Mesothelial cell of epicardium (in vitro differentiated cells): ENCODE results near the gene CASP9. TPM values are rescaled to one million over a fixed set of nuclear protein-coding genes. Genes with fewer than 3 reads are reported as not detected.

Experiments
- DNase-seq, 2 experiments: peaks; one replicate each; pipeline ENCODE4 v3.0.0; 2021; ENCODE audit warnings: low spot score in 2 of 2; ENCODE audit not compliant: unreplicated experiment in 2 of 2
- H3K27ac Mint-ChIP-seq: 2 replicates; pipeline ENCODE4 v1.8.0; 2021; ENCODE audit warnings: mixed read lengths
- H3K27me3 Mint-ChIP-seq: 2 replicates; pipeline ENCODE4 v1.8.0; 2021; ENCODE audit warnings: low read depth, mixed read lengths
- H3K36me3 Mint-ChIP-seq: 2 replicates; pipeline ENCODE4 v1.8.0; 2021; ENCODE audit warnings: mixed read lengths
- H3K4me1 Mint-ChIP-seq: 2 replicates; pipeline ENCODE4 v1.8.0; 2021; ENCODE audit warnings: mixed read lengths
- H3K4me3 Mint-ChIP-seq: 2 replicates; pipeline ENCODE4 v1.8.0; 2021; ENCODE audit warnings: mild to moderate bottlenecking, moderate library complexity, mixed read lengths
- H3K9me3 Mint-ChIP-seq: 2 replicates; pipeline ENCODE4 v1.8.0; 2021; ENCODE audit warnings: mixed read lengths
- total RNA-seq: library from RNA; stranded (reverse); gene quantifications from 3 replicates; pipeline ENCODE4 v1.2.1, GENCODE V29; 2021
- TF ChIP-seq, protein P1 (sequence below): fragments of 200-600 bp; sonication (generic); IDR thresholded peaks from one replicate; pipeline ENCODE4 v1.5.0; 2021; ENCODE audit warnings: antibody characterized with exemption; ENCODE audit not compliant: unreplicated experiment

CASP9 gene
- total RNA-seq, 1 donor from 2014 or later, result 23.0 TPM

DNA sequence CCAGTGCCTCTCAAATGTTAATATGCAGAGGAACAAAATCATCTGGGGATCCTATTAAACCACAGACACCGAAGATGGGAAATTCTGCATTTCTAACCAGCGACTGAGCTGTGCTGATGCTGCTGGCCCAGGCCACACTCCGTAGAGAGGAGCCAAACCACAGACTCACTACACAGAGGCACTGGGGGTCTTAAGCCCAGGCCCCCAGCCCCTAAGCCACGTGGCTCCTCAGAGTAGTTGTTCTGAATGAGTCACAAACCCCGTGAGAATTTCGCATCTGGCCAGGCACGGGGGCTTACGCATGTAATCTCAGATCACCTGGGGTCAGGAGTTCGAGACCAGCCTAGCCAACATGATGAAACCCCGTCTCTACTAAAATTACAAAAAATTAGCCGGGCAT, 70.3 kb downstream of the CASP9 start:
- no peaks in the 10 kb centered on the region for H3K36me3 Mint-ChIP-seq
- no peak for DNase-seq
- TF ChIP-seq, protein P1, sequence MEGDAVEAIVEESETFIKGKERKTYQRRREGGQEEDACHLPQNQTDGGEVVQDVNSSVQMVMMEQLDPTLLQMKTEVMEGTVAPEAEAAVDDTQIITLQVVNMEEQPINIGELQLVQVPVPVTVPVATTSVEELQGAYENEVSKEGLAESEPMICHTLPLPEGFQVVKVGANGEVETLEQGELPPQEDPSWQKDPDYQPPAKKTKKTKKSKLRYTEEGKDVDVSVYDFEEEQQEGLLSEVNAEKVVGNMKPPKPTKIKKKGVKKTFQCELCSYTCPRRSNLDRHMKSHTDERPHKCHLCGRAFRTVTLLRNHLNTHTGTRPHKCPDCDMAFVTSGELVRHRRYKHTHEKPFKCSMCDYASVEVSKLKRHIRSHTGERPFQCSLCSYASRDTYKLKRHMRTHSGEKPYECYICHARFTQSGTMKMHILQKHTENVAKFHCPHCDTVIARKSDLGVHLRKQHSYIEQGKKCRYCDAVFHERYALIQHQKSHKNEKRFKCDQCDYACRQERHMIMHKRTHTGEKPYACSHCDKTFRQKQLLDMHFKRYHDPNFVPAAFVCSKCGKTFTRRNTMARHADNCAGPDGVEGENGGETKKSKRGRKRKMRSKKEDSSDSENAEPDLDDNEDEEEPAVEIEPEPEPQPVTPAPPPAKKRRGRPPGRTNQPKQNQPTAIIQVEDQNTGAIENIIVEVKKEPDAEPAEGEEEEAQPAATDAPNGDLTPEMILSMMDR, result no peak
- H3K27me3 Mint-ChIP-seq, result no peaks in the 10 kb centered on the region
- no peak overlapping the region for H3K4me3 Mint-ChIP-seq
- peaks cover 13% of the 10 kb centered on the region for H3K4me1 Mint-ChIP-seq
- peaks cover 6% of the 10 kb centered on the region for H3K9me3 Mint-ChIP-seq
- no peak overlapping the region for H3K27ac Mint-ChIP-seq

DNA sequence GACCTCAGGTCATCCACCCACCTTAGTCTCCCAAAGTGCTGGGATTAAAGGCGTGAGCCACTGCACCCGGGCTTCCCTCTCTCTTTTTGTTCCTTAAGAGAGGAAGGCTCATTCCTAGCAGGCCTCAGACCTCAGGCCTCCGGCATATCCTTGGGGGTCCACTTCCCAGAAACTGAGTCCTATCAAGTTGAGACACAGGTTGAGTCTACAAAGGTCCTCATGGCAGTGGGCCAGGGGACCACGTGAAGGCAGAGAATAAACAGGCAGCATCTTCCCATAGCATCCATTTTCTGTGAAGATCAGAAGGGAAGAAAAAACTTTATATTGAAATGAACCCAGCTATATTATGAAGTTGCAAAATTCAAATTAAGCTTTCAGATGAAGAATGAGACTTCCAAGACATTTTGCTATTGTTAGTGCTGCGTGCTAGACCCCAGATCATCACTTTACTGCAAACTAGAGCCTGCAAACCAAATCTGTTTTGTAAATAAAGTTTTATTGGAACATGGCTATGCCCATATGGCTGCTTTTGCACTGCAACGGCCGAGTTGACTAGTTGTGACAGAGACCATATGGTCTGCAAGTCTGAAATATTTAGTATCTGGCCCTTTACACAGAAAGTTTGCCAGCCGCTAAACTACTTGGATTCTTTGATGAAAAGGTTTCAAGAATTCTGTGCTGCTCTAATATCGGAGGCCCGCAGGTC, 71.0 kb downstream of the CASP9 start:
- no peak overlapping the region for H3K4me3 Mint-ChIP-seq
- H3K27ac Mint-ChIP-seq, result no peak overlapping the region
- H3K27me3 Mint-ChIP-seq, result no peaks in the 10 kb centered on the region
- no peaks in the 10 kb centered on the region for H3K36me3 Mint-ChIP-seq
- H3K9me3 Mint-ChIP-seq, result peaks cover 6% of the 10 kb centered on the region
- H3K4me1 Mint-ChIP-seq, result peaks cover 8% of the 10 kb centered on the region
- no peak for DNase-seq
- TF ChIP-seq, protein P1, result no peak

DNA sequence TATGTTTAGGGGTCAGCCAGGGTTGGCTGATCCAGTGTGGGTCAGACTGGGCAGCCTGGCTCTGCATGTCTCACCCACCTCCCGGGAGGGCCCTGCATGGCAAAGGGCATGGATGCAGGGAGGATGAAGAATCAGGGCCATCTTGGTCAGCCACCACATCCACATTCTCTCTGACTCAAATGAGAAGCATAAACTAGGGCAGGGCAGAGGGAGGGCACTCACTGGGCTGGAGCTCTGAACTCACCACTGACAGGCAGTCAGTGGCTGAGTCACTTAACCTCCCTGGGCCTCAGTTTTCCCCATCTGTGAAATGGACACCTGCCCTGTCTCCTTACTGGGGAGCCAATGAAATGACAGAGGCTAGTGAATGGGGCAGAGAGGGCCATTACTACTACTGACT, 71.8 kb downstream of the CASP9 start:
- peaks cover 6% of the 10 kb centered on the region for H3K27me3 Mint-ChIP-seq
- no peak overlapping the region for H3K4me3 Mint-ChIP-seq
- peaks cover 4% of the 10 kb centered on the region for H3K4me1 Mint-ChIP-seq
- no peak for DNase-seq
- H3K27ac Mint-ChIP-seq, result no peak overlapping the region
- H3K9me3 Mint-ChIP-seq, result peaks cover 6% of the 10 kb centered on the region
- no peaks in the 10 kb centered on the region for H3K36me3 Mint-ChIP-seq
- TF ChIP-seq, protein P1, result no peak

DNA sequence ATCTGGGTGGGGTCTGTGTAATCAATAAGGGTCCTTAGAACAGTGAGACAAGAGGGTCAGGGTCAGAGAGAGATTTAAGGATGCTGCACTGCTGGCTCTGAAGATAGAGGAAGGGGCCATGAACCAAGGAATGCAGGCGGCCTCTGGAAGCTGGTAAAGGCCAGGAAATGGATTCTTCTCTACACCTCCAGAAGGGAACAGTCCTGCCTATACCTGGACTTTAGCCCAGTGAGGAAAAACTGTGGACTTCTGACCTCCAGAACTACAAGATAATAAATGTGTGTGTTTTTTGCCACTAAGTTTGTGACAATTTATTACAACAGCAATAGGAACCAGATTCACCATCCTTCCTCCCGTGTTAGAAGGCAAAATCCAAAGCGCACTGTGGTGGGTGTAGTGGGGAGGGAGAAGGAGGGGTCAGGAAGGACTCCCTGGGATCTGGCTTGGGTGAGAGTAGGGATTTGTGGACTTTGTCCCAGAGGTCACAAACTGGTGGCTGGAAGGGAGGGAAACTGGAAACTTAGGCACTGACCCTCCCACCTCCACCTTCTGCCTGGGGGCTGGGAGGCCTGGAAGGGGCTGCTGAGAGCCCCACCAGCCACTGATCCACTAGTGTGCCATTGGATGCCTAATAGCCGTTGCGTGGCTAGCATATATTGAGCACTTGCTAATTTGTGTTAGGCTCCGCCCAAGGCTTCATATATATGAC, 72.8 kb downstream of the CASP9 start:
- peaks cover 10% of the 10 kb centered on the region for H3K27me3 Mint-ChIP-seq
- TF ChIP-seq, protein P1, result no peak
- no peak overlapping the region for H3K27ac Mint-ChIP-seq
- no peaks in the 10 kb centered on the region for H3K36me3 Mint-ChIP-seq
- H3K4me3 Mint-ChIP-seq, result no peak overlapping the region
- no peaks in the 10 kb centered on the region for H3K4me1 Mint-ChIP-seq
- no peak for DNase-seq
- peaks cover 6% of the 10 kb centered on the region for H3K9me3 Mint-ChIP-seq

DNA sequence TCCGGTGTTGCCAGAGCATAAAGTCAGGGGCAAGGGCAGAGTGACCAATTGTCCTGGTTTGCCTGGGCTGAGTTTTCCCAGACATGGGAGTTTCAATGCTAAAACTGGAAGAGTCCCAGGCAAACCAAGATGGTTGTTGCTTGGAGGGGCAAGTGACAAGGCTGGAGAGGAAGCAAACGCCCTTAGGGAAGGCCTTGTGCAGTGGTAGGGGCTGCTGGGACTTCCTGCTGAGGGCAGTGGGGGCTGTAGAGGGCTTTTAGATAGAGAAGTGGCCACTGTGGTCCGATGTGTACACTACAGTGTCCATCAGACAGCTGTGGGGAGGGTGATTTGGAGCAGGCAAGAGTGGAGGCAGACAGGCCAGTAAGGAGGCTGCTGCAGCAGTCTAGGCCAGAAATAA, 74.4 kb downstream of the CASP9 start:
- Mint-ChIP-seq H3K4me3 (no peak overlapping the region), H3K4me1 (no peaks in the 10 kb centered on the region), H3K9me3 (peaks cover 6% of the 10 kb centered on the region), H3K27me3 (peaks cover 10% of the 10 kb centered on the region), H3K27ac (no peak overlapping the region), H3K36me3 (no peaks in the 10 kb centered on the region)
- DNase-seq, result no peak
- TF ChIP-seq, protein P1, result no peak
